GM10248 (cell line): ENCODE data around the gene OSBPL8.

Experiments
- CTCF ChIA-PET: fragments of 300-600 bp; sonication (Branson Sonifier 250); formaldehyde crosslinking; extraction: SDS; loops from one replicate; lab custom pipeline; 2021; ENCODE audit warnings: antibody characterized with exemption; lab: Yijun Ruan, JAX
- POLR2A ChIA-PET: fragments of 350-650 bp; sonication (Branson Sonifier 250); formaldehyde crosslinking; extraction: SDS; loops from one replicate; lab custom pipeline; 2020; ENCODE audit warnings: antibody characterized with exemption; lab: Yijun Ruan, JAX
- DNase-seq: peaks from one replicate; pipeline ENCODE4 v3.0.0; 2012; ENCODE audit errors: extremely low spot score
- CTCF ChIP-seq: IDR thresholded peaks from 2 replicates; pipeline ENCODE4 v1.5.1; 2012; ENCODE audit warnings: mild to moderate bottlenecking, low read depth; ENCODE audit errors: extremely low read depth, missing control alignments, control extremely low read depth

Gene OSBPL8

GRCh38 chr12:76569685-76570604, 10.4 kb upstream of the OSBPL8 start:
- no peak for TF ChIP-seq CTCF
- POLR2A ChIA-PET: no interaction called here
- CTCF ChIA-PET: interaction anchor here (1.0 kb wide), 1 partner anchor 17 kb away, joined by 3 read pairs; no protein-coding TSS in a partner anchor
- DNase-seq: no peak

- POLR2A ChIA-PET: no interaction called here
- no peak for DNase-seq
- TF ChIP-seq CTCF: no peak
- CTCF ChIA-PET: no interaction called here
Measured at GRCh38 chr12:76568888-76569551, 9.4 kb upstream of the OSBPL8 start.

- TF ChIP-seq CTCF: no peak
- DNase-seq: no peak
- ChIA-PET POLR2A (no interaction called here), CTCF (interaction anchor here (0.8 to 1.0 kb wide), 2 partner anchors 10 to 20 kb away, joined by 3 read pairs; no protein-coding TSS in a partner anchor)
Measured at GRCh38 chr12:76568130-76568529, 8.6 kb upstream of the OSBPL8 start.

DNA sequence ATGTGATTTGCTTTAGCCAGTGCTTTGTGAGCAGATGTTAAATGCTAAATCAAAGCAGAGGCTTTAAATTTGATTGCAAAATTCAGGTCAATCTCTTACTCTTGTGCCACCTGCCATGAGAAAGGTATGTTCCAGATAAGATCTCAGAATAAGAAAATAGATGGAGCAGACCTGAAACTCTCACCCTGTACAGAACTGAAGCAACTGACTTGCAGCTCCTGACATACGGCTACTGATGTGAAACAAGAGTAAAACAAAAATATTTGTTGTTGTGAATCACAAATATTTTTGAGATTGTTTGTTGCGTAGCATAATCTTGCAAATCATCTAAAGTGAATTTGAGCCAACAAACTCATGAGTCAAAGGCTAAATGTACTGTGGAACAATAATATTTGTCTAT, 3.5 kb upstream of the OSBPL8 start:
- POLR2A ChIA-PET: no interaction called here
- no peak for TF ChIP-seq CTCF
- CTCF ChIA-PET: interaction anchor here (1.0 kb wide), 1 partner anchor 15 kb away, joined by 3 read pairs; no protein-coding TSS in a partner anchor
- DNase-seq: no peak

- ChIA-PET POLR2A (no interaction called here), CTCF (interaction anchor here (1.0 kb wide), 1 partner anchor 16 kb away, joined by 3 read pairs; no protein-coding TSS in a partner anchor)
- DNase-seq: no peak
- no peak for TF ChIP-seq CTCF
Measured at GRCh38 chr12:76562130-76562529, 2.6 kb upstream of the OSBPL8 start.

GRCh38 chr12:76560086-76560491, 518 bp upstream of the OSBPL8 start:
- CTCF ChIA-PET: interaction anchor here (1.1 to 1.5 kb wide), 4 partner anchors 9 to 528 kb away, joined by 3 to 5 read pairs (median 4); partner anchors contain the start of gene PHLDA1
- no peak for DNase-seq
- no peak for TF ChIP-seq CTCF
- POLR2A ChIA-PET: interaction anchor here (0.7 to 1.9 kb wide), 3 partner anchors 10 to 12 kb away, joined by 3 to 7 read pairs (median 3); no protein-coding TSS in a partner anchor
